Fibroblast of lung (primary cell): Measurements from ENCODE around the gene LRRC61. TPM values are rescaled to one million over a fixed set of nuclear protein-coding genes. Genes with fewer than 3 reads are reported as not detected.

Experiments used
- DNase-seq, 2 donors: peaks; one replicate each; pipeline versions ENCODE4 v3.0.0 to v3.0.0-alpha.2; 2010; ENCODE audit warnings: low read depth in 2 of 2
- H2AFZ ChIP-seq: 2 replicates; pipeline ENCODE4 v1.5.1; 2012; ENCODE audit warnings: low read length, control low read depth, inconsistent platforms
- H3K27ac ChIP-seq: 2 replicates; pipeline ENCODE4 v1.5.1; 2011; ENCODE audit warnings: low read length, control low read depth; ENCODE audit not compliant: insufficient read depth
- H3K27me3 ChIP-seq: 2 replicates; pipeline ENCODE4 v1.5.1; 2011; ENCODE audit warnings: mild to moderate bottlenecking, low read length; ENCODE audit not compliant: control insufficient read depth, insufficient read depth
- H3K36me3 ChIP-seq: 2 replicates; pipeline ENCODE4 v1.5.1; 2011; ENCODE audit warnings: low read length; ENCODE audit not compliant: control insufficient read depth, insufficient read depth
- H3K4me1 ChIP-seq: 2 replicates; pipeline ENCODE4 v1.5.1; 2011; ENCODE audit warnings: low read length; ENCODE audit not compliant: control insufficient read depth, insufficient read depth; ENCODE audit errors: extremely low read depth
- H3K4me2 ChIP-seq: 2 replicates; pipeline ENCODE4 v1.5.1; 2011; ENCODE audit warnings: low read length, control low read depth; ENCODE audit not compliant: insufficient read depth; ENCODE audit errors: extremely low read depth
- H3K4me3 ChIP-seq, 4 experiments: fragments of 200-600 bp in 1 of 4; sonication (generic) in 1 of 4; replicated peaks in 1 of 4; 2 replicates each; pipeline ENCODE4 v1.5.1; 2011 to 2016; ENCODE audit warnings: low read length in 4 of 4, low read depth in 3 of 4, mild to moderate bottlenecking in 3 of 4, control low read depth in 2 of 4, inconsistent platforms in 1 of 4, mixed read lengths in 1 of 4; ENCODE audit not compliant: insufficient read depth in 1 of 4; ENCODE audit errors: control extremely low read depth in 1 of 4
- H3K79me2 ChIP-seq: 2 replicates; pipeline ENCODE4 v1.5.1; 2012; ENCODE audit warnings: mild to moderate bottlenecking, low read length, inconsistent platforms; ENCODE audit not compliant: control insufficient read depth, insufficient read depth
- H3K9ac ChIP-seq: 2 replicates; pipeline ENCODE4 v1.5.1; 2011; ENCODE audit warnings: mild to moderate bottlenecking, low read length, control low read depth; ENCODE audit not compliant: insufficient read depth
- H3K9me3 ChIP-seq: 2 replicates; pipeline ENCODE4 v1.5.1; 2012; ENCODE audit warnings: low read depth, low read length; ENCODE audit not compliant: control insufficient read depth, insufficient read depth
- H4K20me1 ChIP-seq: 2 replicates; pipeline ENCODE4 v1.5.1; 2011; ENCODE audit warnings: low read length; ENCODE audit not compliant: control insufficient read depth, insufficient read depth; ENCODE audit errors: extremely low read depth
- CTCF ChIP-seq, 2 donors: IDR thresholded peaks in 1 of 2; conservative IDR thresholded peaks in 1 of 2; 1 replicate in 1 of 2; 2 replicates in 1 of 2; pipeline ENCODE4 v1.5.1; 2011 to 2012; ENCODE audit warnings: low read length in 2 of 2, control low read depth in 1 of 2, inconsistent platforms in 1 of 2, low read depth in 1 of 2, mild to moderate bottlenecking in 1 of 2
- EZH2 ChIP-seq: IDR thresholded peaks from 2 replicates; pipeline ENCODE4 v1.5.1; 2012; ENCODE audit warnings: low read length, control low read depth, mild to moderate bottlenecking; ENCODE audit errors: missing control alignments
- polyA plus RNA-seq, 2 donors: library from polyadenylated mRNA; depleted of rRNA in 1 of 2; stranded (reverse) in 1 of 2; unstranded in 1 of 2; fragments of >200 nt; gene quantifications; 2 replicates each; pipeline ENCODE4 v1.2.1, GENCODE V29; 2011 to 2012; ENCODE audit warnings: missing spikeins in 1 of 2
- total RNA-seq: library from RNA; depleted of rRNA; stranded (reverse); fragments of >200 nt; gene quantifications from 2 replicates; pipeline ENCODE4 v1.2.1, GENCODE V29; 2014

Gene LRRC61
- total and polyA plus RNA-seq, 2 donors (not counting 1 experiment from before 2014, with no cell fraction given), result 0.03 to 0.33 TPM

DNA sequence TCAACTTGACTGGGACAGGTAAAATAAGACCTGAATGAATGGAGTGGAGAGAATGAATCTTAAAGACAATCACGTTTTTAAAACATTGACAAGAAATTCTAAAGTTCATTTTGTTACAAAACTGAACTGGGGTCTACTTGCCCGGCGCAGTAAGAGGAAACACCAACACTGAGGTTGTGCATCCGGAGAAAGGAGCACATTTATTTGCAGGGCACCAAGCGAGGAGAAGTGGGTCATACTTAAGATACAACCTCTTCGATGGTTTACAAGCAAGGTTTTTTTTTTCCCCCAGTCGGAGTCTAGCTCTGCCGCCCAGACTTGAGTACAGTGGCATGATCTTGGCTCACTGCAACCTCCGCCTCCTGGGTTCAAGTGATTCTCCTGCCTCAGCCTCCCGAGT lies 42.0 kb downstream of the LRRC61 start:
- no peak for TF ChIP-seq CTCF (conservative IDR thresholded peaks at IDR 0.05 in 1 of 2, IDR thresholded peaks at IDR 0.05 in 1 of 2; ENCODE audit: low read depth in 1 of 2, low read length in 2 of 2)
- no peak for TF ChIP-seq EZH2

DNA sequence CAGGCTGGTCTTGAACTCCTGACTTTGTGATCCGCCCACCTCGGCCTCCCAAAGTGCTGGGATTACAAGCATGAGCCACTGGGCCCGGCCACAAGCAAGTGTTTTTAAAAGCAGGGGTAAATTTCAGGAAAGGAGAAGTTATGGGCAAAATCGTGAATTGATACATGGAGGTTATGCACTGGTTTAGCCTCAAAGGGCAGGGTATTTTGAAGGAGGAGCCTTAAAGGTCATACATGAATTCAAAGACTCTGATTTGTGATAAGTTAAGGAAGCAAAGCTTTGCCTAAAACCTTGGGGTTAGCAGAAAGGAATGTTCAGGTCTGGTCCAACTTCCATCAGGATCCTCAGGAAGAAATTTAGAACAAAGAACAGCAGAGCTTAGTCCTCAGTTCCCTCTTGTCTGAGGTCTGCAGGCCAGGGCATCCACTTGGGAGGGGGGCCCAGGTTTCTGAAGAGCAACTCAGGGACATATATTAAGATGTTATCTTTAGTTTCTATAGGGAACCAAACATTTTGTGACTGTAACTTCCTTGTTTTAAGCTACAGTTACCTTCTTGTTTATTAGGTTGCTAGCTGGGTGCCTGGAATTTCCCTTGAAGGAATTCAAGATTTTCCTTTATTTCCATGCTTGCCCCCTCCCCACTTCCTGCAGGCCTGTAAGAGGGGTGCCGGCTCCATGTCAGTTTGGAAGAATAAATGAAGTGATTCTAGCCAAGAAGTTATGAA lies 42.7 kb downstream of the LRRC61 start:
- no peak overlapping the region for H3K27ac ChIP-seq
- no peak for TF ChIP-seq EZH2
- TF ChIP-seq CTCF (conservative IDR thresholded peaks at IDR 0.05 in 1 of 2, IDR thresholded peaks at IDR 0.05 in 1 of 2; ENCODE audit: low read depth in 1 of 2, low read length in 2 of 2), result no peak

More for the DNA sequence above, 42.0 kb downstream of the LRRC61 start:
- Histone ChIP-seq H3K9ac (no peak overlapping the region), H3K9me3 (no peaks in the 10 kb centered on the region), H3K4me1 (peaks cover 2% of the 10 kb centered on the region), H4K20me1 (no peaks in the 10 kb centered on the region), H3K4me3 (no peak overlapping the region), H3K27ac (no peak overlapping the region), H3K4me2 (no peak overlapping the region), H3K27me3 (no peaks in the 10 kb centered on the region), H3K36me3 (no peaks in the 10 kb centered on the region), H3K79me2 (peaks cover 14% of the 10 kb centered on the region), H2AFZ (no peak overlapping the region)
- no peak for DNase-seq

GRCh38 chr7:150367677-150368095 lies 44.5 kb downstream of the LRRC61 start:
- TF ChIP-seq CTCF (conservative IDR thresholded peaks at IDR 0.05 in 1 of 2, IDR thresholded peaks at IDR 0.05 in 1 of 2; ENCODE audit: low read depth in 1 of 2, low read length in 2 of 2), result no peak
- TF ChIP-seq EZH2, result no peak
- Histone ChIP-seq H3K4me2 (peak overlapping the region; percentile 76), H3K27me3 (no peaks in the 10 kb centered on the region), H3K4me3 (peak overlapping the region in 2 of 4 experiments; percentile 39 to 75), H3K36me3 (peaks cover 14% of the 10 kb centered on the region), H3K9ac (no peak overlapping the region), H3K9me3 (no peaks in the 10 kb centered on the region), H3K27ac (no peak overlapping the region), H3K79me2 (peaks cover 35% of the 10 kb centered on the region), H3K4me1 (peaks cover 10% of the 10 kb centered on the region), H2AFZ (no peak overlapping the region), H4K20me1 (no peaks in the 10 kb centered on the region)
- peak in 1 of 2 donors; percentile 59 for DNase-seq

More for the DNA sequence above, 42.7 kb downstream of the LRRC61 start:
- Histone ChIP-seq H3K4me3 (no peak overlapping the region), H3K4me1 (peaks cover 8% of the 10 kb centered on the region), H3K79me2 (peaks cover 20% of the 10 kb centered on the region), H4K20me1 (no peaks in the 10 kb centered on the region), H3K4me2 (no peak overlapping the region), H3K9me3 (no peaks in the 10 kb centered on the region), H3K27me3 (no peaks in the 10 kb centered on the region), H2AFZ (no peak overlapping the region), H3K36me3 (no peaks in the 10 kb centered on the region), H3K9ac (no peak overlapping the region)
- no peak for DNase-seq
